Activated B cell treated with CpG ODN at 0.5 μM for 24 hours (primary cell): ENCODE data around the gene WNT7B. TPM values are rescaled to one million over a fixed set of nuclear protein-coding genes. Genes with fewer than 3 reads are reported as not detected.

ENCODE experiments used
- ATAC-seq: fragments of 200-7000 bp; cut with Tn5 transposase; one replicate; pipeline ENCODE4 v1.10.0; 2021; ENCODE audit warnings: low read depth, mild to moderate bottlenecking, moderate library complexity
- CTCF ChIA-PET: fragments of 350-600 bp; sonication (Branson Sonifier 250); formaldehyde crosslinking; loops from one replicate; lab custom pipeline; 2021; ENCODE audit warnings: antibody characterized with exemption; lab: Charles Lee
- POLR2A ChIA-PET: fragments of 350-600 bp; sonication (Branson Sonifier 250); formaldehyde crosslinking; loops from one replicate; lab custom pipeline; 2021; ENCODE audit warnings: antibody characterized with exemption; lab: Charles Lee
- DNase-seq: peaks from one replicate; pipeline ENCODE4 v3.0.0; 2022
- H3K27ac Mint-ChIP-seq: one replicate; pipeline ENCODE4 v1.8.0; 2020; ENCODE audit warnings: mixed read lengths
- H3K27me3 Mint-ChIP-seq: one replicate; pipeline ENCODE4 v1.8.0; 2021; ENCODE audit warnings: mixed read lengths
- H3K36me3 Mint-ChIP-seq: one replicate; pipeline ENCODE4 v1.8.0; 2021; ENCODE audit warnings: low read depth, mixed read lengths
- H3K4me1 Mint-ChIP-seq: one replicate; pipeline ENCODE4 v1.8.0; 2021; ENCODE audit warnings: mixed read lengths
- H3K4me3 Mint-ChIP-seq: one replicate; pipeline ENCODE4 v1.8.0; 2020; ENCODE audit warnings: mild to moderate bottlenecking, mixed read lengths
- H3K9me3 Mint-ChIP-seq: one replicate; pipeline ENCODE4 v1.8.0; 2020; ENCODE audit warnings: mixed read lengths
- intact Hi-C: fragments of 100-400 bp; cut with micrococcal nuclease; formaldehyde crosslinking; loops from one replicate; pipeline ENCODE4 v1.15.1; 2024
- total RNA-seq: library from RNA; stranded (reverse); gene quantifications from 2 replicates; pipeline ENCODE4 v1.2.3, GENCODE V29; 2022
- TF ChIP-seq, protein P1 (sequence below): fragments of 200-600 bp; IDR thresholded peaks from one replicate; pipeline ENCODE4 v1.8.0; 2022; ENCODE audit warnings: antibody characterized with exemption, mild to moderate bottlenecking

Gene WNT7B
- total RNA-seq, 1 donor from 2014 or later, result not detected

DNA sequence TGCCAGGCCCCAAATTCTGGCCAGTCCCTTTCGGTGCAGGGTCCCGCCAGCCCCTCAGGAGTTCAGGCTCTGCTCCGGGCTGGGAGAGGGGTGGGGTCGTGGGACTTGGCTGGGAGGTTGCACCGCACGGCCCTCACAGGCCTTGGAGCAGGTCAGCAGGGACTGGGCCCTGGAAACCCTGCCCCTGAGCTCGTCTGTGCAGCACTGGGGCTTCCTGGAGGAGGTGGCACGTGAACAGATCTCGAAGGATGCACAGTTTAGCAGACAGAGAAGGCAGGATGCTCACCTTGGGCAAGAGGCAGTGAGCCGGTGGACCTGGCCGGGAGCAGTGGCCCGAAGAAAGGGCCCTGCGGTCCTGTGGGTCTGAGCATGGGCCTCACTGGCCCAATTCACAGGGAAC lies 70.0 kb downstream of the WNT7B start:
- peaks cover 2% of the 10 kb centered on the region for H3K4me1 Mint-ChIP-seq
- ChIA-PET POLR2A (no interaction called here), CTCF (no interaction called here)
- intact Hi-C loops, result no loop called here
- H3K36me3 Mint-ChIP-seq, result no peaks in the 10 kb centered on the region
- no peak overlapping the region for H3K27ac Mint-ChIP-seq
- TF ChIP-seq, protein P1, sequence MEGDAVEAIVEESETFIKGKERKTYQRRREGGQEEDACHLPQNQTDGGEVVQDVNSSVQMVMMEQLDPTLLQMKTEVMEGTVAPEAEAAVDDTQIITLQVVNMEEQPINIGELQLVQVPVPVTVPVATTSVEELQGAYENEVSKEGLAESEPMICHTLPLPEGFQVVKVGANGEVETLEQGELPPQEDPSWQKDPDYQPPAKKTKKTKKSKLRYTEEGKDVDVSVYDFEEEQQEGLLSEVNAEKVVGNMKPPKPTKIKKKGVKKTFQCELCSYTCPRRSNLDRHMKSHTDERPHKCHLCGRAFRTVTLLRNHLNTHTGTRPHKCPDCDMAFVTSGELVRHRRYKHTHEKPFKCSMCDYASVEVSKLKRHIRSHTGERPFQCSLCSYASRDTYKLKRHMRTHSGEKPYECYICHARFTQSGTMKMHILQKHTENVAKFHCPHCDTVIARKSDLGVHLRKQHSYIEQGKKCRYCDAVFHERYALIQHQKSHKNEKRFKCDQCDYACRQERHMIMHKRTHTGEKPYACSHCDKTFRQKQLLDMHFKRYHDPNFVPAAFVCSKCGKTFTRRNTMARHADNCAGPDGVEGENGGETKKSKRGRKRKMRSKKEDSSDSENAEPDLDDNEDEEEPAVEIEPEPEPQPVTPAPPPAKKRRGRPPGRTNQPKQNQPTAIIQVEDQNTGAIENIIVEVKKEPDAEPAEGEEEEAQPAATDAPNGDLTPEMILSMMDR, result no peak
- peaks cover 14% of the 10 kb centered on the region for H3K27me3 Mint-ChIP-seq
- H3K9me3 Mint-ChIP-seq, result no peaks in the 10 kb centered on the region
- no peak overlapping the region for H3K4me3 Mint-ChIP-seq
- no peak for ATAC-seq
- DNase-seq, result no peak

GRCh38 chr22:45905924-45906865 lies 70.8 kb downstream of the WNT7B start:
- H3K27me3 Mint-ChIP-seq, result peaks cover 14% of the 10 kb centered on the region

DNA sequence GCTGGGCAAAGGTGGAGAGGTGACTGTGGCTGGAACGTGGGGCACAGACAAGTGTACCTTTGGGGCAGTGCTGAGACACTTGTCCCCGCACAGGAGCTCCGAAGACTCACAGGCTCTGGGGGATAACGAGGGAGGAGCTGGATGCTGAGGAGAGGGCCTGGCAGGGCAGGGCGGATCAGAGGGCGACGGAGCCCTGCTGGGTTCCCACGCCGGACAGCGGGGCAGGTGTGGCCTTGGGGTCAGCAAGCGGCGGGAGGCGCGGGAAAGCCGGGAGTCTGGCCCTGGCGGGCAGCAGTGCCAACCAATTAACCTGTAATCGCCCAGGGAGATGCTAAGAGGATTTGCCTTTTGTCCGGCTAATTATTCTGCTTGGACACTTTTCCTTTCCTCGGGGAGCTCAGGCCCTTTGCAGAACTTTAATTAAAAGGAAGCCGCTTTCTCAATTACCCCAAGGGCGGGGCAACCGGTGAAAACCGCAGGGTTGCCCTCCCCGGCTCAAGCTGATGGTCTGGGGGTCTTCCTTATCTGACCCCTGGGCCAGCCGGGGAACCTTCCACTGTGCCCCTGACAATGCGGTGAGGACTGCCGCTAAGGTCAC lies 71.5 kb downstream of the WNT7B start:
- ChIA-PET POLR2A (no interaction called here), CTCF (no interaction called here)
- peaks cover 2% of the 10 kb centered on the region for H3K4me1 Mint-ChIP-seq
- intact Hi-C loops, result no loop called here
- TF ChIP-seq, protein P1, result no peak
- no peak overlapping the region for H3K27ac Mint-ChIP-seq
- no peak overlapping the region for H3K4me3 Mint-ChIP-seq
- DNase-seq (no peak), ATAC-seq (no peak)
- H3K27me3 Mint-ChIP-seq, result peaks cover 14% of the 10 kb centered on the region
- H3K9me3 Mint-ChIP-seq, result no peaks in the 10 kb centered on the region
- H3K36me3 Mint-ChIP-seq, result no peaks in the 10 kb centered on the region

More at GRCh38 chr22:45905924-45906865, 70.8 kb downstream of the WNT7B start:
- Mint-ChIP-seq H3K27ac (no peak overlapping the region), H3K4me1 (peaks cover 2% of the 10 kb centered on the region), H3K4me3 (no peak overlapping the region), H3K9me3 (no peaks in the 10 kb centered on the region), H3K36me3 (no peaks in the 10 kb centered on the region)
- POLR2A ChIA-PET, result no interaction called here
- CTCF ChIA-PET, result no interaction called here
- DNase-seq (no peak), ATAC-seq (no peak)
- TF ChIP-seq, protein P1, result no peak
- intact Hi-C loops, result no loop called here

DNA sequence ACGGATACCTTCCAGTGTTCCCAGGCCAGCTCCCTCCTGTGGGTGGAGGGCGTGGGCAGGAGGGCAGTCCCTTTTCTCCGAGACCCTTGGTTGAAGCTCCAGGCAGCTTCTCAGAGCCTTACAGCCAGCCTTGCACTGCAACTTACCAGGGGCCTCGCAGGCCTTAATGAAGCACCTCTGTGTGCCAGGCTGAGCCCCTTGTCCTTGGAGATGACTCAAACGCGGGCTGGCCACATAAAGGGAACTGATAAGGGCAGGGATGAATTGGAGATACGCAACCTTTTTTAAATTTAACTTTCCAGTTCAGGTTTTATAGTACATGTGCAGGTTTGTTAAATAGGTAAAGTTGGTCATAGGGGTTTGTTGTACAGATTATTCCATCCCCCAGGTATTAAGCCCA lies 72.7 kb downstream of the WNT7B start:
- TF ChIP-seq, protein P1, result no peak
- intact Hi-C loops, result no loop called here
- DNase-seq, result no peak
- Mint-ChIP-seq H3K4me1 (peaks cover 1% of the 10 kb centered on the region), H3K4me3 (no peak overlapping the region), H3K27ac (no peak overlapping the region), H3K9me3 (no peaks in the 10 kb centered on the region), H3K36me3 (no peaks in the 10 kb centered on the region), H3K27me3 (peaks cover 15% of the 10 kb centered on the region)
- POLR2A ChIA-PET, result no interaction called here
- ATAC-seq, result no peak
- CTCF ChIA-PET, result no interaction called here
